ENCODE data around the gene RAPGEF5. TPM values are rescaled to one million over a fixed set of nuclear protein-coding genes. Genes with fewer than 3 reads are reported as not detected.

Gene RAPGEF5
- total RNA-seq, 1 experiment from 2014 or later = 15.6 TPM

GRCh38 chr7:22278660-22279059, 78.3 kb downstream of the RAPGEF5 start:
- DNase-seq (ENCODE audit: low read depth, low spot score) = no peak
- ChIA-PET CTCF (no interaction called here), POLR2A (no interaction called here), RAD21 (ENCODE audit: low non-redundant PET in 1 of 2, low total read pairs in 2 of 2, uncharacterized antibody in 2 of 2, unreplicated experiment in 2 of 2) (no interaction called here)
- intact Hi-C loops (cut with micrococcal nuclease) = no loop called here
- H4K20me1 ChIP-seq (ENCODE audit: insufficient read depth) = peaks cover 3% of the 10 kb centered on the region; the same call in 1 of the 2 replicates
- H3K79me2 ChIP-seq (ENCODE audit: insufficient read depth, low read length) = no peaks in the 10 kb centered on the region
- no peaks in the 10 kb centered on the region for H3K27me3 ChIP-seq (ENCODE audit: insufficient read depth, low read length)
- no TSS peak for BruUV-seq (replicated peaks)
- no peak overlapping the region for H3K4me2 ChIP-seq (ENCODE audit: low read length)
- H3K9me2 ChIP-seq (ENCODE audit: insufficient read depth) = no peaks in the 10 kb centered on the region
- ATAC-seq = no peak
- no peaks in the 10 kb centered on the region for H3K36me3 ChIP-seq (ENCODE audit: control insufficient read depth in 1 of 2, insufficient read depth in 2 of 2, low read length in 2 of 2)
- no peak overlapping the region for H2AFZ ChIP-seq (ENCODE audit: low read depth, low read length, poor library complexity, severe bottlenecking)
- no peaks in the 10 kb centered on the region for H3K4me1 ChIP-seq (ENCODE audit: control insufficient read depth in 1 of 2, insufficient read depth in 2 of 2, low read length in 2 of 2)
- no peak overlapping the region for H3K9ac ChIP-seq (ENCODE audit: low read length)
- no peaks in the 10 kb centered on the region for H3K9me3 ChIP-seq (ENCODE audit: control insufficient read depth in 1 of 2, insufficient read depth in 1 of 2, low read depth in 1 of 2, low read length in 2 of 2)
- no peak for TF ChIP-seq EGR1 (IDR thresholded peaks at IDR 0.05; ENCODE audit: low read depth)
- TF ChIP-seq SIN3A (IDR thresholded peaks at IDR 0.05; ENCODE audit: low read depth) = no peak
- no peak for TF ChIP-seq CBX3 (IDR thresholded peaks at IDR 0.05; ENCODE audit: low read depth)
- no peak for TF ChIP-seq EZH2phosphoT487 (IDR thresholded peaks at IDR 0.05; ENCODE audit: borderline replicate concordance)
- TF ChIP-seq ZNF274 (IDR thresholded peaks at IDR 0.05; ENCODE audit: low read depth, low read length) = no peak
- TF ChIP-seq TCF7L2 (IDR thresholded peaks at IDR 0.05; ENCODE audit: borderline replicate concordance, extremely low read depth, insufficient read depth, insufficient read length) = no peak
- TF ChIP-seq JUND (IDR thresholded peaks at IDR 0.05) = no peak
- no peak for TF ChIP-seq POLR2A (IDR thresholded peaks at IDR 0.05; ENCODE audit: borderline replicate concordance, extremely low read depth, insufficient read depth, insufficient read length)
- TF ChIP-seq ZBTB33 (IDR thresholded peaks at IDR 0.05; ENCODE audit: extremely low read depth, insufficient replicate concordance, low read length) = no peak
- TF ChIP-seq POLR2AphosphoS5 (IDR thresholded peaks at IDR 0.05; ENCODE audit: low read depth, low read length) = no peak
- TF ChIP-seq CEBPB (IDR thresholded peaks at IDR 0.05; ENCODE audit: low read depth) = no peak
- TF ChIP-seq FOSL1 (IDR thresholded peaks at IDR 0.05; ENCODE audit: low read depth) = no peak
- TF ChIP-seq ZFX (IDR thresholded peaks at IDR 0.05) = no peak
- no peak for TF ChIP-seq EZH2 (IDR thresholded peaks at IDR 0.05)
- no peak overlapping the region for H3K4me3 ChIP-seq (replicated peaks in 1 of 2; ENCODE audit: low read depth in 1 of 2, low read length in 2 of 2)
- no peak overlapping the region for H3K27ac ChIP-seq (ENCODE audit: low read depth, low read length)
